HG03135 (cell line): ENCODE measurements around the gene STMN3.

Experiments
- ATAC-seq: cut with Tn5 transposase; IDR thresholded peaks from one replicate; pipeline ENCODE4 v1.9.1; 2021; ENCODE audit warnings: mild to moderate bottlenecking, moderate library complexity; ENCODE audit not compliant: unreplicated experiment

STMN3 gene

DNA sequence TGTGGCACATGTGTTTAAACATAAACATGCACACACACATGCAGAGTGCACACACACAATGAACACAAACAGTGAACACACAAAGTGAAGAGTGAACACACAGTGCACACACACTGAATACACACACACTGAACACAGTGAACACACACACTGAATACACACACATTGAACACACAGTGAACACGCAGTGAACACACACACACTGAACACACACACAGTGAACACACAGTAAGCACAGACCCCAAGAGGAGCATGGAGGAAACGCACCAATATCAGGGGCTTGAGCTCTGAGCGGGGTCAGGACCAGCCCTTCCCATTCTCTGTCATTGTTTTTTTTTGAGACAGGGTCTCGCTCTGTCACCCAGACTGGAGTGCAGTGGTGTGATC, 62.1 kb downstream of the STMN3 start:
- ATAC-seq: no peak

- no peak for ATAC-seq
Observed at GRCh38 chr20:63590218-63591146, 62.7 kb downstream of the STMN3 start.
